Ramos (cell line): ENCODE data around the gene ATRN.

Experiments used
- in situ Hi-C: fragments of 300-500 bp; cut with MboI; formaldehyde crosslinking; loops from one replicate; pipeline ENCODE4 v1.14.3; 2022; ENCODE audit warnings: low sequenced_read_pairs; ENCODE audit not compliant: unreplicated experiment

Gene ATRN

DNA sequence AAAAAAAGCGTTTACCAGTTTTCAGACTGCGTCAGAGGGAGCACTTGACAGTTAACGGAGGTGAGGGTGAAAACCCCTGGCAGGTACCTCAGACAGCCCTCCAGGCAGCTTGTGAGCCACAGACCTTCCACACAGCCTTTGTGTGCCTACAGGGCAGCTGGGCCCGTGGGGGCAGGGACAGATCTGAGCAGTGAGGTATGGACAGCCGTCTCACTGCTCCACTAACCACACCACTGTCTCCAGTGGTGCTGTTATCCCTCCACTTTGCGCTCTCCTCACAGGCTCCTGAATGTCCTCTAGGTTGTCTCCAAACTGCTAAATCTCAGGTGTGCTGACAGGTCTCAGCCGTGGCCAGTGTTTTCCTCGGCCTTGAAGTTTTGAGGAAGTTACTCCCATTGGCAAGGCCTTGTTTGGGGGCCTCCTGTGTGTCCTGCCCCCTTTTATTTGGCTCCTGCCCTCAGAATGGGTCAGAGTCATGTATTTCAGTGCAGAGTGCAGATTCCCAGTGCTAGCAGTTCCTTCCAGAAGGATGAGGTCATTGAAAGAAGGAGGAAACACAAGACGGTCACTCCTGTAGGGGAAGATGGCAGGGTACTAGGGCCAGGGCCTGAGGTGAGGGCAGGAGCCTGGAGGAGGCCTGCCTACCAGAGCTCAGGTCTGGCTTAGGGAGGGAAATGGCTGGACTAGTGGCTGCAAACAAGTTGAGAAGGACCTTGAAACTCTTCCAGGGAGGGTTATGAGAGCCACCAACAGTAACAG, 180.6 kb downstream of the ATRN start:
- in situ Hi-C loops = no loop called here

- in situ Hi-C loops = no loop called here
Observed at GRCh38 chr20:3652221-3652620, 181.4 kb downstream of the ATRN start.

DNA sequence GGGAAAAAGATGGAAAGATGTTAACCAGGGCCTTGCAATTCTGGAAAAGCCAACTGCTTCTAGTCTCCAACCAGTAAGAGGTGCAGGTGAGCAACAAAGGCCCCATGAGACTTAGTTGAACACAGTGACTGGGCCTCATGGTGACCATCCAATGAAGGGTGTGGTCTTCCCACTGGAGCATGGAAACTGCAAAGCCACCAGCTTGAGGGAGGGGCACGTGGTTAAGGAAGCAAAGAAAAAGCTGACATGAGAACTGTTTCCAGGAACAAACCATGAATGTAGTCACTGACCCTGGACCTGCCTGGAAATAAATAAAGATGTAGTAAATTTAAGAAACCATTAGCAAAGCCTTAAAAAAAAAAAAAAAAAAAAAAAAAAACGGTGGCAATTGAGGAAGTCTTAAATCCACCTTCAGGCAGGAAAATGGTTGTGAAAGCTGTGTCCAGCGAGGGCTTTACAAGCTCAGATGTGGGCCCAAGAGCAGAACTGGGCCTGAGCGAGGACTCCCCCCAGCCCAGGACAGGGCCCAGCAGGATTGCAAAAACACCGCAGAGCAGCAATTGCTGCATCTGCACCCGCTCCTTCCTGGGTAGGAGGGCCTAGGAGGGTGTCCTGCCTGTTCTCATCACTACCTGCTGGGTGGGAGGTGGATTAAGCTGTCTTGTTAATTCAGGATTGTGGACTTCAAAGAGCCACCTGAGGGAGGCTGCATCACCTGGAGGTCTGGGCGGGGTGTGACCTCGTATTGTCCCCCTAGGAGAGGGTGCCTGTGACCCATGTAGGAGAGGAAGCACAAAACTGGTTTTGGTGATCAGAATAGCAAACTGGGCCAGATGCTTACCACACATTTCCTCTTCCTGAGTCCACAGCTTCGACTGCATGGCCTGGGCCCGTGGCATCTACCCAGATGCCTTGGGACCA, 182.1 kb downstream of the ATRN start:
- in situ Hi-C loops = no loop called here

DNA sequence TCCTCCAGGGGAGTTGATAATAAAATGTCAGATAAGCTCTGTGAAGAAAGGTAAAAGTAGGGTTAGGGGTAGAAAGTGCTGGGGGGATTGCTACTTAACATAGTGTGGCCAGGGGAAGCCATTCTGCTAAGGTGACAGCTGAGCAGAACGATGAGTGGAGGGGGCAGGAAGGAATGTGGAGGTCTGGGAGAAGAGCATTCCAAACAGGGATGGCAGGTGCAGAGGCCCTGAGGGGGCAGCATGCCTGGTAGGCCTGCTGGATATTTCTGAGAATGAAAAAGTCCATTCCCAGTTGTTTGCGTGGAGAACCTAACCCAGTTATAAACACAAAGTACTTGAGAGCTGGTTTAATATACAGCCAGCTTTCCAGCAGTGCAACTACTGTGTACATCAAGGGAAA, 183.1 kb downstream of the ATRN start:
- in situ Hi-C loops = no loop called here

DNA sequence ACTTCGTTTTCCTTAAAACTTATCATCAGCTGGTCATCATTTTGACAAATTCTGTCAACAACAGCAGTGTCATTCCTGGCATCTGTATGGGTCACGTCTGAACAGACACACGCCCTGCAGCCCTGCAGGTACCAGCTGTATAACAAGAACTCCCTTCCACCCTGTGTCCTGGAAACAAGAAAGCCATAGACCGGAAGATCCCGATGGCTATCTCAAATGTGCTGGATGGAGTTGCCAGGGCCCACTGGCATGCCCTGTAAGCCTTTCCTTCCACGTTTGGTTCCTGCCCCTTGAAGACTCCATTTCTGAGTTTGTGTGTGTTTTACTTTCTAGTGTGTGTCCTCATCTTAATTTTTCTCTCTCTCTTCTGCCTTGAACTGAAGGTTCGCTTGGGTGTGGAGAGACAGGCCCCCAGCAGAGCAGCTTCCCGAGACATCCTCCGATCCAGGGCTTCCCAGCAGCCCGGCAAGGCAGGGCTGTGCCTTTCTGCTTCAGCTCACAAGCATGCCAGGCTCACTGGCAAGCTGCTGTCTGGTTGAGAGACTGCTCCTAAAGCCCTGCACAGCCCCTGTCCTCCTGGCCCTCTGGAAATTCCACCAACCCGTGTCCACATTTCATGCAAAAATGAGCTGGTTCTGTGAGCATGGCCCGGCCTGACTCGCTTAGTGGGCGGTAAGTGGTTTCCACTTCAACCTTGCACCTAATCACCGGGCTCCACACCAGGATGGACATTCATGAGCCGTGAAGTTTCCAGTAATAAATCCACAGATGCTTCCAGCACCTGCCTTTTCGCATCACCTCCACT, 183.7 kb downstream of the ATRN start:
- in situ Hi-C loops = no loop called here

- in situ Hi-C loops = no loop called here
Observed at GRCh38 chr20:3655131-3655405, 184.2 kb downstream of the ATRN start.

- in situ Hi-C loops = no loop called here
Observed at GRCh38 chr20:3658019-3658715, 187.3 kb downstream of the ATRN start.

DNA sequence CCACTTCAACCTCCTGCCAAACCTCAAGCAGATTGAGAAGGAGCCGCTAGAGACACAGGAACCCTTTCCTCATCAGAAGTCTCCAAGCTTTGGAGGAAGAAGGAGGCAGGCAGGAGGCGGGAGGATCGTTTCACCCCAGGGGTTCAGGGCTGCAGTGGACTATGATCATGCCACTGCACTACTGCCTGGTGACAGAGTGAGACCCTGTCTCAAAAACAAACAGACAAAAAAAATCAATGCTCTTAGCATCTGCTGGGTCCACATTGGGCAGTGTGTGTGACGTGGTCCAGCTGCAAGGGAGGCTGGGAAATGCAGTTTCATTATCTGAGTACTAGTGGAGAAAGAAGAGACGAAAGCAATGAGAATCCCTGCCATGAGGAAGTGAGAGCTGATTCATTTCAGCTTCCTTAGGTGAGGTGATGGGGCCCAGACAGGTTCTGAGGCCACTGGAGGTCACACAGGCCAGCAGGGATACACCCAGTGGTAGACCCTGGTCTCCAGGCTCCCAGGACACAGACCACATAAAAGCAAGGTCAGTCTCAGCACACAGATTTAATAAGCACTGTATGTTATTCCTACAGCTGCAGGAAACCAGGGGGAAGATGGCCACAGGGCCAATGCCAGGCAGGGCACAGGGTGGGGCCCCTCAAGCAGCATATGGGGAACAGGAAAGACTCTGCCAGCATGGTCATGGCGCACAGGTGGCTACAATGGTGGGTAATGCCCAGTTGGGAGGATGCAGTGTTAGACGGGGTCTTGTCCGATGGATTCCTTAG, 188.1 kb downstream of the ATRN start:
- in situ Hi-C loops = no loop called here

DNA sequence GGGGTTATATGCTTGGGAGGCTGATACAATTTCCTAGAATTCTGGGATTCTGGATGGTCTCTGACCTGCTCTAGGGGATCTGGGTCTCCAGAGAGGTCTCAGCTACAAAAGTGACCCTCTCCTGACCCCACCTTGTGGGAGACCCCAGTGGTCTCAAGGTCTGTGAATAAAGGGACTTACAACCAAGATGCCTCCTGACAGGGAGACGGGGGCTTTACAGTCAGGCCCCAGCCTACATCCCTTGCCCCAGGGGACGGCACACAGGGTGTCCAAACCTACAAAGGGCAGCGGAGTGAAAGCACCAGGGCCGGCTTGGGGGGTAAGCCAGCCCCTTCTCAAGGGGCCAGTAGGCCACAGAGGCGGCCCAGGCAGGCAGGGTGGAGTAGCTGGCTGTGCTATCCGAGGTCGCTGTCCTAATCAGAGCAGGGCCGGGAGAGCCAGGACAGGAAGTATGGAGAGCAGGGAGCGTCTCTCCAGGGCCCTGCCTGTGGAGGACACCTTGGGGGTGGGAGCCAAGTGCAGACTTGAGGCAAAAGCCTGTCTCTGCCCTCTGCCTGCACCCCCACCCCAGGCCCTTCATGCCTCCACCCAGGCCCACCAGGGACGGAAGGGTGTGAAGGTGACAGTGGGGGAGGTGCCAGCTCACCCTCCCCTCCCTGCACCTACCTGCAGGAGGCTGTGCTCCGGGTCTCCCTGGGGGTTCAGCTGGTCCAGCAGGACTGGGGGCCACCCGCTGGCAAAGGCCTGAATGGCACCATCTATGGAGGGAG, 188.9 kb downstream of the ATRN start:
- in situ Hi-C loops = no loop called here

DNA sequence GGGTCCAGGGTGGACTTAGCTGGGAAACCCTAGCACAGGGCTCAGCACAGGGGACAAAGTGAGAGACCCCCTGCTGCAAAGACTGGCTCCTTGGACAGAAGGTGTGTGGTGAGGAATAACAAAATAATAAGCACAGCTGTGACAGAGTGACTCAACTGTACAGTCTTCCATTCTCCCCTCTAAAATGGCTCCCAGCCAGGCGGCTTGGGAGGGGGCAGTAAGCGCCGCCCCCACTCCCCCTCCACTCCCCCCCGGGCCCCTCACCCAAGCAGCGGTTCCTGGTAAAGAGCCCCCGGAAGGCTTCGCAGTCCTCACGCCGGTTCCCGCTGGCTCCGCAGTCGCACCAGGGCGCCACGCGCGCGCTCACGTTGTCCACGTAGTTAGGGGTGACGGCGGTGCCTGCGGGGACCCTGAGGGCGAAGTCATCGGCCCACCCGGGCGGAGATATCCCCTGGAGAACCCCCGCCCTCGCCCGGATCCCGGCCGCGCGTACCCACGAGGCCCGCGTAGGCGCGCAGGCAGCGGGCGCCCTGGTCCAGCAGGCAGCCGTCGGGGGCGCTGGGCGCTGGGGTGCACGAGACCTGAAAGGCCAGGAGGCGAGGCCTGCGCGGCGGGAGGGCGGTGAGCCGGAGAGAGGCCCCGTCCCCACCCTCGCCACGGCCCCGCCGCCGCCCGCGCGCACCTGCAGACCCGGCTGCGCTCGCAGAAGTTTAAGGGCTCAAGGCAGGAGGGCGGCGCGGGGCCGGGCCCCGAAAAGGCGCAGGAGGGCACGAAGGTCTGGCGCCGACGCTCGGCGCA, 189.6 kb downstream of the ATRN start:
- in situ Hi-C loops = no loop called here

DNA sequence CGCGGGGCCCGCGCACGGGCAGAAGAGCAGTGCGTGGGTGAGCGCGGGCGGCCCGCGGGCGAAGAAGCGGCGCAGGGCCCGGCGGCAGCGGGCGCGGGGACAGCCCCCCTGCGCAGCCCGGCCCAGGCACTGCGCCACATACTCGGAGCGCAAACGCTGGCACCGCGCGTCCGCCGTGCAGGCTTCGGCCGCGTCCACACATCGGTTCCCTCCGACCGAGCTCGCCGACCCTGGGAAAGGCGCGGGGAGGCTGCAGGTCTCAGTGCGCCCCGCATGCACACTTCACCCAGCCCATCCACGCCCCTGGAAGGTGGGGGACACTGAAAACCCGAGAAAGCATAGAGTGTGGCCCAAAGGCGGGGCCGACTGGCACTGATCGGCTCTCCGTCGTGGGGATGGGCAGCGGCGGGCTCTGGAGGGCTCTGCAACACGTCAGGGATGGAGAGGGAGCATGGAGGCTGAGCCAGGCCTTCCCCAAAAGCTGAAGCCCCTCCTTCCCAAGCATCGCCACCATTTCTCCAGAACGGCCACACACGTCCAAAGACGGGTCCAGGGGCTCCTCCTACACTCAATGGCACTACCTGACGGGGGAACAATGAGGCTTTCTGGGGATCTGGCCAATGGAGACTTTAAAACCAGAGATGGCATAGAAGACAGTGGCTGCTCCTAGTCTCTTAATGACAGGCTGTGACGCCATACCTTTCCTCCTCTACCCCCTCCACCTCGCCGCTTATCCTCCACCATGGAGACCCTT, 190.4 kb downstream of the ATRN start:
- in situ Hi-C loops = no loop called here

DNA sequence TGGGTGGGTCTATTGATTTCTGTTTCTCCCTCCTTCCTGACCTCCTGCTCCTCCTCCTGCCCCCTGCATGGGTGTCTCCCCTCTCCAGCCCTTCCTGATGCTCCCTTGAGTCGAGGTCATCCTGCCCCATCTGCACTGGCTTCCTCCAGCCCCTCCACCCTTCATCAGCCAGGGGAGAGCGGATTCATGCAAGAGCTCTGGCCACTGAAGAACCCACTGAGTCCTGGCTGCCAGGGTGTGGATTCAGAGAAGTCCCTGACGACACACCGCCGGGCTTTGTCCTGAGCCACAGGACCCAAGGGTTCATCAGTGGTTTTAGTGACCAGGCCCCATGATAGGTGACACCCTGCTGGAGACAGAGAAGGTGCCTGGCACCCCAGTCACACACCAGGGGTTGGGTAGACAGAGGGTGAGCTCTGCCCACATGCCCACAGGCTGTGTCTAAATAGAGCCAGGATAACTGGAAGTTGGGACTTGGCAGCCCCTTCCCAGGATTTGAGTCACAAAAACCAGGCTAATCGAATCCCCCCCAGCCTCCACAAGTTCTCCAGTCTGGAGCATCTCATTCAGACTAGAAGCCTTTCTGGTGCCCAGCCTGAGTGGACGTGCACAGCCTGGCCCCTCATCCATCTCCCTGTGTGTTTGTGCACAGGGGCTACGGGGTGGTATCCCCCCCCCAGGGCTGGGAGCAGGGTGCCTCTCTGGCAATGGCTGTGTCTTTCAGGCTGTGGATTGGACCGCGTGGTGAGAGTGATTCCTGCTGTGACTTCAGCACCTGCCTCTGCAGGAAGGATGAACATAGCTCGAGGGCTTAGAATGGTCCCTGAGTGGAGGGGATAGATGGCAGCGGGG, 191.2 kb downstream of the ATRN start:
- in situ Hi-C loops = no loop called here

GRCh38 chr20:3663031-3663701, 192.3 kb downstream of the ATRN start, which contains the start of gene GFRA4:
Gene GFRA4 (minus strand): TSS chr20:3663399. CDS start chr20:3663399, 0 bp downstream.
- in situ Hi-C loops = no loop called here

GRCh38 chr20:3663858-3664257, 193.0 kb downstream of the ATRN start:
- in situ Hi-C loops = no loop called here

DNA sequence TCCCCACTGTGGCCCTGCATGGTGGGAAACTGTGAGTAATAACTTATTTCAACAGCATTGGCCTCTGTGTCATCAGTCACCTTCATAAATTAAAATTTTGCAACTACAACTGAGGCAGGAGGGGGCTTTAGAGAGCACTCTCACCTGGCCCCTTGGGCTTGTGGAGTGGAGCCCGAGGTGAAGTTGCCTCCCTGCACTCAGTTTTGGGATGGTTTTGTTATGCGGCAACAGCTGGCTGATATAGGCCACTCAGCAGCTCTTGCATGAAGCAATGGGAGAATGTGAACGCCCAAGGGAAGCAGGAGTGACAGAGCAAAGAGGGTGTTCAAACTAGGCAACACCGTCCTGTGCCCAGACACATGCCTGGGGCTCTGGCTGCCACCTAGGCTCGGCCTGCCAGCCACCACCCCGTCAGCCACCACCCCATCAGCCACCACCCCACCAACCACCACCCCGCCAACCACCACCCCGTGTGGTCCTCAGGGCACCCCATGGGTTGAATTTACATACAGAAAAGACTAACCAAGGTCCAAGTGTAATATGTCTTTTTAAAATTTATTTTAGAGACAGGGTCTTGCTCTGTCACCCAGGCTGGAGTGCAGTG, 196.7 kb downstream of the ATRN start:
- in situ Hi-C loops = no loop called here
